PC-9 (cell line): ENCODE measurements around the gene ZNF212. TPM values are rescaled to one million over a fixed set of nuclear protein-coding genes. Genes with fewer than 3 reads are reported as not detected.

Source experiments
- BruUV-seq: library from RNA; stranded (reverse); fragments of 400-500 nt; replicated peaks from 2 replicates; lab custom pipeline; 2021; lab: Mats Ljungman, UMichigan
- CTCF ChIA-PET: fragments of 300-600 bp; sonication (Branson Sonifier 250); formaldehyde crosslinking; loops from one replicate; lab custom pipeline; 2022; ENCODE audit warnings: antibody characterized with exemption; lab: Charles Lee
- POLR2A ChIA-PET: fragments of 300-600 bp; sonication (Branson Sonifier 250); formaldehyde crosslinking; loops from one replicate; lab custom pipeline; 2022; ENCODE audit warnings: antibody characterized with exemption; ENCODE audit not compliant: unreplicated experiment; lab: Charles Lee
- DNase-seq, 2 experiments: peaks; one replicate each; pipeline versions ENCODE4 v3.0.0 to v3.0.0-alpha.2; 2015 to 2022; ENCODE audit warnings: mixed read lengths in 1 of 2
- H2AFZ ChIP-seq: fragments of 200-600 bp; sonication (generic); 2 replicates; pipeline ENCODE4 v1.8.1; 2017; ENCODE audit warnings: antibody characterized with exemption
- H3F3A ChIP-seq: fragments of 200-600 bp; sonication (generic); 2 replicates; pipeline ENCODE4 v1.8.1; 2017; ENCODE audit warnings: antibody characterized with exemption, mild to moderate bottlenecking, low read depth; ENCODE audit not compliant: insufficient read depth
- H3K27ac ChIP-seq: fragments of 200-600 bp; sonication (generic); 2 replicates; pipeline ENCODE4 v1.6.1; 2016; ENCODE audit warnings: mixed run types
- H3K27me3 ChIP-seq: fragments of 200-600 bp; sonication (generic); 2 replicates; pipeline ENCODE4 v1.6.1; 2016; ENCODE audit warnings: low read depth, mixed run types; ENCODE audit not compliant: insufficient read depth
- H3K36me3 ChIP-seq: fragments of 200-600 bp; sonication (generic); 2 replicates; pipeline ENCODE4 v1.6.1; 2016; ENCODE audit warnings: low read depth, mixed run types
- H3K4me1 ChIP-seq: fragments of 200-600 bp; sonication (generic); replicated peaks from 2 replicates; pipeline ENCODE4 v1.6.1; 2016; ENCODE audit warnings: mixed run types; ENCODE audit not compliant: insufficient read depth
- H3K4me2 ChIP-seq: fragments of 200-600 bp; sonication (generic); 2 replicates; pipeline ENCODE4 v1.6.1; 2017; ENCODE audit warnings: mixed run types
- H3K4me3 ChIP-seq: fragments of 200-600 bp; sonication (generic); 2 replicates; pipeline ENCODE4 v1.6.1; 2016; ENCODE audit warnings: mixed run types
- H3K79me2 ChIP-seq: fragments of 200-600 bp; sonication (generic); 2 replicates; pipeline ENCODE4 v1.6.1; 2017; ENCODE audit warnings: low read depth, mixed run types
- H3K9me2 ChIP-seq: fragments of 200-600 bp; sonication (generic); 2 replicates; pipeline ENCODE4 v1.8.1; 2017; ENCODE audit warnings: mild to moderate bottlenecking; ENCODE audit not compliant: insufficient read depth
- H3K9me3 ChIP-seq: fragments of 200-600 bp; sonication (generic); 2 replicates; pipeline ENCODE4 v1.8.1; 2016; ENCODE audit warnings: low read depth; ENCODE audit not compliant: insufficient read depth
- H4K20me1 ChIP-seq: fragments of 200-600 bp; sonication (generic); 2 replicates; pipeline ENCODE4 v1.8.1; 2017; ENCODE audit not compliant: insufficient read depth
- CTCF ChIP-seq: fragments of 200-600 bp; sonication (generic); conservative IDR thresholded peaks from 2 replicates; pipeline ENCODE4 v1.6.1; 2017; ENCODE audit warnings: mixed run types, antibody characterized with exemption, mild to moderate bottlenecking, moderate library complexity
- EZH2 ChIP-seq: fragments of 200-600 bp; sonication (generic); IDR thresholded peaks from 2 replicates; pipeline ENCODE4 v1.8.0; 2017; ENCODE audit warnings: antibody characterized with exemption, low read depth
- intact Hi-C: fragments of 100-400 bp; cut with micrococcal nuclease; formaldehyde crosslinking; loops from one replicate; pipeline ENCODE4 v1.10.0; 2022; ENCODE audit not compliant: unreplicated experiment
- total RNA-seq: library from RNA; stranded (reverse); gene quantifications from 2 replicates; pipeline ENCODE4 v1.2.3, GENCODE V29; 2021

The ZNF212 gene
- total RNA-seq, 1 experiment from 2014 or later = 16.9 TPM

GRCh38 chr7:149304006-149304405 is 64.6 kb downstream of the ZNF212 start:
- no peak overlapping the region for H3K4me3 ChIP-seq
- no peaks in the 10 kb centered on the region for H3F3A ChIP-seq
- no TSS peak for BruUV-seq
- no peaks in the 10 kb centered on the region for H3K9me2 ChIP-seq
- H3K4me2 ChIP-seq = no peak overlapping the region
- no peak for DNase-seq
- H3K4me1 ChIP-seq = no peaks in the 10 kb centered on the region
- ChIA-PET CTCF (no interaction called here), POLR2A (interaction anchor here (0.8 kb wide), 1 partner anchor 28 kb away, joined by 8 read pairs; no protein-coding TSS in a partner anchor)
- H4K20me1 ChIP-seq = no peaks in the 10 kb centered on the region; the same call in 1 of the 2 replicates
- no peak overlapping the region for H2AFZ ChIP-seq
- TF ChIP-seq EZH2 (no peak), CTCF (no peak)
- no peaks in the 10 kb centered on the region for H3K36me3 ChIP-seq
- H3K9me3 ChIP-seq = no peaks in the 10 kb centered on the region
- intact Hi-C loops = loop anchor here (5.0 kb wide), 1 partner anchor 48 kb away; no protein-coding TSS in a partner anchor
- H3K27me3 ChIP-seq = no peaks in the 10 kb centered on the region
- no peaks in the 10 kb centered on the region for H3K79me2 ChIP-seq
- no peak overlapping the region for H3K27ac ChIP-seq

Other genes with a start within 250 kb of the ZNF212 start
- 200 and 221 TPM in 2 replicates for gene PDIA4, start 211.1 kb upstream of the ZNF212 start, total RNA-seq
- 7.0 and 8.4 TPM in 2 replicates for gene ZNF786, start 148.9 kb upstream of the ZNF212 start, total RNA-seq
- 5.2 and 5.9 TPM in 2 replicates for gene ZNF425, start 113.3 kb upstream of the ZNF212 start, total RNA-seq
- 10.8 and 11.7 TPM in 2 replicates for gene ZNF398, start 92.2 kb upstream of the ZNF212 start, total RNA-seq
- gene ZNF282, start 44.1 kb upstream of the ZNF212 start, total RNA-seq = 32.5 and 35.9 TPM in 2 replicates
- 15.8 and 22.2 TPM in 2 replicates for gene ZNF783, start 22.5 kb downstream of the ZNF212 start, total RNA-seq
- 10.6 and 13.3 TPM in 2 replicates for gene ZNF777, start 221.4 kb downstream of the ZNF212 start, total RNA-seq